NCI-H2227 treated with DMSO at 0.1 percent for 48 hours (cell line): ENCODE results near the gene TRIM24.

ENCODE experiments used
- DNase-seq: peaks from one replicate; lab custom pipeline; 2025; lab: John Stamatoyannopoulos, UW

The TRIM24 gene

DNA sequence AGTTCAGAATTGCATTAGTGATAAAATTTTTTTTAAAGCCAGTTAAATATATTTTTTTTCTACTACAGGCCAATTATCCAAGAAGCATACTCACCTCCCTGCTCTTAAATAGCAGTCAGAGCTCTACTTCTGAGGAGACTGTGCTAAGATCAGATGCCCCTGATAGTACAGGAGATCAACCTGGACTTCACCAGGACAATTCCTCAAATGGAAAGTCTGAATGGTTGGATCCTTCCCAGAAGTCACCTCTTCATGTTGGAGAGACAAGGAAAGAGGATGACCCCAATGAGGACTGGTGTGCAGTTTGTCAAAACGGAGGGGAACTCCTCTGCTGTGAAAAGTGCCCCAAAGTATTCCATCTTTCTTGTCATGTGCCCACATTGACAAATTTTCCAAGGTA is 119.1 kb downstream of the TRIM24 start:
- DNase-seq: no peak

DNA sequence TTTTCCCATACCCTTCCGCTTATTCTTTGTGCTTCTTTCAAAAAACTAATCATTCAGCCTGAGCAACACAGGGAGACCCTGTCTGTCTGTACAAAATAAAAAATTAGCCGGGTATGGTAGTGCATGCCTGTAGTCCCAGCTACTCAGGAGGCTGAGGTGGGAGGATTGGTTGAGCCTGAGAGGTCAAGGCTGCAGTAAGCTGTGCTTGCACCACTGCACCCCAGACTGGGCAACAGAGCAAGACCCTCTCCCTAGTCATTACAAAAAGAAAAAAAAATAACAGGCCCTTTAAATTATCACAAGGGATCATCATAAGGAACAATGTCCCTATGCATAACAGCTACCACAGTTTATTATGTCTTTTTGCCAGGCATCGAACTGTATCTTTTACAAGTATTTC is 119.6 kb downstream of the TRIM24 start:
- DNase-seq: no peak

DNA sequence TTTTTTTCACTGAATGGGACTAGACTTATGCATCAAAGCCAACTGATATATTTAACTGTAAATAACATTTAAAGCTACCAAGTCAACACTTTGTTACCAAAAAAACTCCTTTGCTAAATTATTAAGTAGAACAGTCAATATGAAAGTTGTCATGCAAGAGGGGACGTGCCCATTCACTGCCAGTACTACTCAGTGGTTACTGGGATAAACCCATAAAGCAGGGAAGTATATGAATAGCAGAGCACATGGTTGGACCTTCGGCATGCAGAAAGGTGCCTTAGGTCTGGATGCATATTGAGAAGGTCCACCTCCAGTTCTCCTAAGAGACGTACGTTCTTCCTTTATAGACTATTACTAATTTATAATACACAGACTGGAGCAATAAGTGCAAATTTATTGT is 121.0 kb downstream of the TRIM24 start:
- no peak for DNase-seq

DNA sequence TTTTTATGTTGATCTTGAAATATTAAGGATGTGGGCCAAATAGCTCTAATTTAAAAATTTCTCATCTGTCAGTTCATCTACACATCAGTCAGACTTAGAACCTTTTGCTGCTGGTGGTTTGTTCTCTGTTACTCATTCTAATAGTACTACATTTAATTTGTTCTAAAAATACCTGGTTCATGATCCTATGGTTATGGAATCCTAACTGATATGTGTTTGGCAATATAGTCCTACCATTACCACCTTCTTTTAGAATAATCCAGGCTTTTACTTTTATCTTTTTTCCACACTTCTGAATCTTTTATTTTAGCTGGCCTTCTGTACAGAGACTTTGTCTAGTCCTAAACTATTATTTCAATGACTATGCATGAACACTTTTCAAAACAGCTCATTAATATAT is 124.2 kb downstream of the TRIM24 start:
- DNase-seq: no peak

DNA sequence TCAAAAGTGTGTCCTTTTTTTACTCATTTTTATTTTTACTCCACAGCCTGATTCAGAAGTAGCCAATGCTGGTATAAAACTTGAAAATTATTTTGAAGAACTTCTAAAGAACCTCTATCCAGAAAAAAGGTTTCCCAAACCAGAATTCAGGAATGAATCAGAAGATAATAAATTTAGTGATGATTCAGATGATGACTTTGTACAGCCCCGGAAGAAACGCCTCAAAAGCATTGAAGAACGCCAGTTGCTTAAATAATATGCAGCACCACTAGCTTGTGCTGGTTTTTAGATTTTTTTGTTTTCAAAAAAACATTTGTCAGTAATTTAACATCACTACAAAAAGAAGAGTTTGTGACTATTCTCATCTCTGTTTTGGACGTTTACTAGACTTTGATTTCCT is 124.6 kb downstream of the TRIM24 start:
- DNase-seq: no peak

DNA sequence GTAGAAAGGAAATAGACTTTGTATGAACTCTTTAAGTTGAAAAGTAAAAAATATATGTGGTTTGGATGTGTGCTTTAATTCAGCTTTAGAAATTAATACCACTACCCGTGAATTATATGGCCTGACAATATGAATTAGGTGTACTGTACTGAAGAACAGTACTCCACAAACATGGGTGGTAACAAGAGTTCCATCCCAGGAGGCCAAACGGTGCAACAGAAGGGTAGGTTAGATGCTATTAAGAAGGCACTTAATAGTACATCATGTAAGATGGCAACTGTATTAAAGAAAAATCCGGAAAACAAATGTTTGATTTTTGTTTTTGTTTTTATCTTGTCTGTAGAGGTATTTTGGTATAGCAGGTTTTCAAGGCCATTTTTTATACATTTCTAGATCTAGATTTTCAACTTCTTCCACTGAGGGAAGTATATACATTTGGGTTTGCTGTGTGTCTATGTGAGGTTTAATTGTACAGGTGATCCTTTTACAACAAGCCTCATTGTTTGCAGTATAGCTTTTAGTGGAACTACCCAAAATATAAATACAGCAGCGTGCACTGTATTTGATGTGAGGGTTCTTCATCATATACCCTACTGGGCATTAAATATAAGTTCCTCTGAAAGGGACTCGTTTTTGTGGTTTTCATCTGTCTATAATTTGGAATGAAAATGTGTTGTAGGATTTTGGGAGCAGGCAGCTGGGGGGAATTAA is 125.4 kb downstream of the TRIM24 start:
- no peak for DNase-seq

DNA sequence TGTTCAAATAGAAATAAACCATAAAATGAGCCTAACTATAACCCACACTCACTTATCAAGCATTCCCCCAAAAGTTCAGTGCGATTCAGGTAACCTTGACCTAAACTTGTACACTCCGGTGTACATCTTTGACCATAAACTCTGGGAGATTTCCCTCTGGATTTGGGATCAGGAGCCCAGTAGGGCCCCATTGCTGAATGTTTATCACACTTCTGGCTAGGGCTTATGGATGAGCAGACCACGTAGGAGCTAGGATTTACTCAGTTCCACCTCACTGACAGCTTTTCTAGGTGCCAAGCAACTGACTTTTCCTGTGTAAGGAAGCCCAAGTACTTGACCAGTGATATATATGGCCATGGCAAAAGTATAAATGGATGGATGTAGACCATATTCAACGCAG is 127.4 kb downstream of the TRIM24 start:
- no peak for DNase-seq

DNA sequence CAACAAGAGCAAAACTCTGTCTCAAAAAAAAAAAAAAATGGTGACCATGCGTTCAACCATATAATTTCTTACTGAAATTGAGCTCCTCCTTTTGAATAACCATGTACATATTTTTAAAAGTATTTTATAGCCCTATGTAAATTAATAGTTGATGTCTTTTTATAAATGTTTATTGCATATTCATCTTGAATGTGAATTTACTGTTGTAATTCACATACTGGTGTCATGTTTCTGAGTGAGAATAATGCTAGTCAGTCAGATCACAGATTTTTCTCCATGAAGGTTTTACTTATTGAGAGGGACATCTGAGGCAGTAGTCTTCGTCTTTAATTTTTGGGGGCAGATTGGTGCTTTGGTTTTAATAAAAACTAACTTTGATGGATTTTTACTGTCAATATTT is 128.9 kb downstream of the TRIM24 start:
- no peak for DNase-seq

DNA sequence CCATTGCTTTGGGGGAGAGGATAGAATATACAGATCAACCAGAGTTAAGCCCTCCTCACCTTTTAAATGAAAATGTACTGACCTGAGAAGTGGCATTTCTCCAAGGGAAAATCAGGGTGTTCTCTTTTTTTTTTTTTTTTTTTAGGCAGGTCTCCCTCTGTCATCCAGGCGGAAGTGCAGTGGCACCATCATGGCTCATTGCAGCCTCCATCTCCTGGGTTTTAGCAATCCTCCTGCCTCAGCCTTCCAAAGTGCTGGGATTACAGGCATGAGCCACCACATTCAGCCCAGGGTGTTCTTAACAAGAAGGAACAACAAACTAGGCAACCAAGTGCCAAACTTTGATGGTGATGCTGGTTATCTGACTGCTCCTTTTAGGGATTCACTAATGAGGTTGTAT is 130.1 kb downstream of the TRIM24 start:
- no peak for DNase-seq

DNA sequence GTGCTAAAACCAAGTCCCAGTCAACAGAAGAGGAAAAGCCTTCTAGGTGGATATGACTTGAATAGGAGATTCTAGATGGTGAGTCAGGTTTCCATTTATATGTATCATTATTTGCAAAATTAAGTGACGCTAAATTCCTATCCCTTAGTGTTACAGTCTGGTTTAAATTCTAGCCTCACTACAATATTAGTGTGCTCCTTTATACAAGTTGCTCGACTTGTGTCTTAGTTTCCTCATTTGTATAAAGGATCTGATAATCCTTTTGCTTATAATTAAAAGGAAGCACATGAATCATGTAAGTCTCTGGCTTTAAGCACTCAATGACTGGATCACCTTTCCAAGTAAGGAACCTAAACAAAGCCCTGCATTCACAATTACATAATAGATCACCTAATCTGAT is 135.4 kb downstream of the TRIM24 start:
- no peak for DNase-seq

DNA sequence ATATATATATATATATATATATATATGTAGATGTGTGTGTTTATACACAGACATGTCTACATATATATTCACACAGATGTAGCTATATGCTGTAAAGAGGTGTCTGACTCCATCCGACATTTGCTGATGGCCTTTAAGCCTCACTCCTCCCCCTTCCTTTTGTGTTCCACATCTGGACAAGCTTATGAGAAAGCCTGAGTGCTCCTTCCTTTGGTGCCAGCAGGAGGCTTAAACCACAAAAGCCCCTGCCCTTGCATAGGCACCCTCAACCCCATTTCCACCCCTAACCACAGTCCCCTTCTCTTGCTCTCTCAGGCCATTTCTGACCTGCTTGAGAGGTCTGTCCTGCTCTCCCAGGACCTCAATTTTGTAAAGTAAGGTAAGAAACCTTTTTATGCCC is 142.4 kb downstream of the TRIM24 start:
- no peak for DNase-seq

DNA sequence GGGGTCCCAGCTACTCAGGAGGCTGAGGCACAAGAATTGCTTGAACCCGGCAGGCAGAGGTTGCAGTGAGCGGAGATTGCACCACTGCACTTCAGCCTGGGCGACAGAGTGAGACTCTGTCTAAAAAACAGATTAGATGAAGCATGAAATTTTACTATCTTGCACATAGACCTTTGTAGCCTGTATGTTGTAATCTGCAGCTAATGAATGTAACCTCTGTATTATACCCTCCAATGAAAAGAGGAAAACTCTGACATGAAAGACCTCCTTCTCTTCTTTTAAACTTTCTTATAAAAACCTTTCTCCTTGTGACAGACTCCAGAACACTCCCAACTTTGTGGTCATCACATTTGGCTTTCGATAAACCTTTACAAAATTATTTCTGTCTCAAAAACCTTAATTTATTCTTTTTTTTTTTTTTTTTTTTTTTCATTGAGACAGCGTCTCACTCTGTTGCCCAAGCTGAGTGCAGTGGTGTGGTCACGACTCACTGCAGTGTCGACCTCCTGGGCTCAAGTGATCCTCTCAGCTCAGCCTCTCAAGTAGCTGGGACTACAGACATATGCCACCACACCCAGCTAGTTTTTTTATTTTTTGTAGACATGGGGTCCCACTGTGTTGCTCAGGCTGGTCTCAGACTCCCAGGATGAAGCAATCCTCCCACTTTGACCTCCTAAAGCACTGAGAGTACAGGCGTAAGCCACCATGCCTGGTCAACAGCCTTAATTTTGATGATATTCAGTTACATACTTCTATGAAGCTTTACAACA is 143.7 kb downstream of the TRIM24 start:
- no peak for DNase-seq

DNA sequence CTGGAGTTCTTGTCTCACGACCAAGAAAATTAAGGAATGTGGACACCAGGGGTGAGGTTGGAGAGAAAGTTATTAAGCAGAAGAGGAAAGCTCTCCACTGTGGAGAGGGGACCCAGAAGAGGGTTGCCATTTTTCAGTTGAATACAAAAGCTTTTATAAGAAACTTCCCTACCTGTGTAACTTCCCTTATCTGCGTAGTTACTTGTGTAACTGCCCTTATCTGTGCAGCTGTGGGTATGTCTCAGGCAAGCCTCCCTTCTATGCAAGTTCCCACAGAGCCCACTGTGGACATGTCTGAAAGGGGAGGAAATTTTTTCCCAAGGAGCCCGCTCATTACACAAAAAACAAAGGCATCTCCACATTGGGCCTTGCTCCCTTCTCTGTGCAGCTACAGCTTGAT is 146.2 kb downstream of the TRIM24 start:
- no peak for DNase-seq

DNA sequence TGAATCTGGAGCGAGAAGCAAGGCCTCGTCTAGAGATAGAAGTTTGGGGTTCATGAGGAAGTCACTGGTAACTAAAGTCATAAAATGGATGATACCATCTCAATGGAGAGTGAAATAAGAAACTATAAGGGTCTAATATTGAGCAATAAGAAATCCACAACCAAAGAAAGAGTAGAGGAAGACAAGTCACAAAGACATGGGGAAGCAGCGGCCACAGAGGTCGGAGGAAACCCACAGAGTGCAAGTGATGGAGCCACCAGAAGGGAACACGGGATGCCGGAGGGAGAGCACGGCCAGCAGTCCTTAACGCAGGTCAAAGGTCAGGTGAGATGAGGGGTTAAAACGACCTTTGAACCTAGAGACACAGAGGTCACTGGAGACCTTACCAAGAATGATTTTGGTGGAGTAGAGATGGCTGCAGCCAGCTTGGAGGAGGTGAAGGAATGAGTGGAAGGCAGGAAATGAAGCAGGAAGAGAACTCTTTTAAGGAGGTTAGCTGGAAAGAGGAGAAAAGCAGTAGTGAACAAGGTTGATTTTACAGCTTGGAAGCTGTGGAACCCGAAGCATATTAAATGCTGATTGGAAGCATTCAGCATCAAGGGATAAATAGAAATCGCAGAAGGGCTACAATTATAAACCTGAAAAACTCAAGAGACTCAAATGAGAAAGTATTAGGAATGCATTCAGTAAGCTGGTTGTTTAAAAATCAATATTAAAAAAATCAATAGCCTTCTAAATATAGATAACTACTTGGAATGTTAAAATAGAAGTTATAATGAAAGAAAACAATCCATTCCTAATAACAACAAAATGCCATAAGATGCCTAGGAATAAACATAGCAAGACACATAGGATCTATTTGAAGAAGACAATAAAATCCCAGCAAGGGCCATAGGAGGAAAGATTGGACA is 147.4 kb downstream of the TRIM24 start:
- no peak for DNase-seq

DNA sequence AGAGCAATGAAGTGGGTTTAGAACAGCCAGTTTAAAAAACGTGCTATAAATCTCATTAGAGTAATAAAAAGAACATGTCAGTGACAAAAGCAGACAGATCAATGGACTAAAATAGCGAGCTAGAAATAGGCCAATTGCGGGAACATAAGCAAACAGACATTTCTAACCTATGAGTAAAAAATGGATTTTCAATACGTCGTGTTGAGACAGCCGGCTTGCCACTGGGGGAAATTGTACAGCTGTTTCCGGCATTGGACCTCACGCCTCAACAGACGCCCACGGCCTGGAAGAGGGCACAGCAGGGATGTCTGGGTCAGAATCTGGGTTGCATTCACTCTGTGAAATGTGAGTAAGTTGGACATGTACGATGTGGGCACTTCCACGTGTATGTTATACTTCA is 148.2 kb downstream of the TRIM24 start:
- DNase-seq: no peak

DNA sequence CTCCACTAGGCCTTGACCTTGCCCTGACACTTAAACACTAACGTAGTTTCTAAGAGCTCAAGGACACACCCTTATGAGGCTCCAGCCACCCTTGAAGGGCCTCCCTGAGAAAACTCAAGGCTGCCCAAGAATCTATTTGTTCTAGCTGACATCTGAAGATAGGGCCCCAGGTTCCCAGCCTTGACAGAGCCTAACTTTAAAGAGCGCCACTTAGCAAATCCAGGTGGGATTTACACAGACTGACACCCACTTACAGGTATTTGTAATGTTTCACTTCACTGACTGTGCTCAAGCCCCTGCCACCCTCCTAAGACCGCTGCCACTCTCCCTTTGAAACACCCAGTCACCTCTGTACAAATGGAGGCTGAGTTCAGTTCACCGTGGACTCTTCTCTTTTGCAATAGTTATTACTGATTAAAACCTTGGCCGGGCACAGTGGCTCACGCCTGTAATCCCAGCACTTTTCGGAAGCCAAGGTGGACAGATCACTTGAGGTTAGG is 150.7 kb downstream of the TRIM24 start:
- DNase-seq: no peak

DNA sequence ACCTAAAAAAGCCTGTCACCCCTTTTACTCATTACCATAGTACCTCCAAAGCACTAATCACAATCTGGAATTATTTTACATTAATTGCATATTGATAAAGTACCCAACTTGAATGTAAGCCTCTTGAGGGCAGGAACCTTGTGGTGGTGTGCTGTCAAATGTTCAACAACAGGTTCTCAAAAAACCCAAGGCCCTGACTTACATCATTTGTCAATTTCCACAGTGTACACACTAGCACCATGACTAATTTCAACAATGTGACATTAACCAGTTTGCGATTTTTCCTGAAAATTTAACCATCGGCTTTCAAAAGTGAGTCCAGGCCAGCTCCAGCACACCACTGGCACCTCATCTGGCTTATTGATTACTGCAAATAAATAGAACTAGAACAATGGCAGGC is 153.6 kb downstream of the TRIM24 start:
- no peak for DNase-seq

DNA sequence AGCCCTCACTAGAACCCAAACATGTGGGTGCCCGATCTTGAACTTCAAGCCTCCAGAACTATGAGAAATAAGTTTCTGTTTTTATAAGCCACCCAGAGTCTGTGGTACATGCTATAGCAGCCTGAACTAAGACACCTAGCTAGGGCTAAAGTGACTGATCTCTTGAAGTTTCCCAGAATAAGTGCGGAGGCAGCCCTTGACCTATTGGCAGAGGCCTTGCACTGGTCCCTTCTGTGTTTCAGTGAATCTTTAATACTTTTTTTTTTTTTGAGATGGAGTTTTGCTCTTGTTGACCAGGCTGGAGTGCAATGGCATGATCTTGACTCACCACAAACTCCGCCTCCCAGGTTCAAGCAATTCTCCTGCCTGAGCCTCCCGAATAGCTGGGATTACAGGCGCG is 156.0 kb downstream of the TRIM24 start:
- DNase-seq: no peak

DNA sequence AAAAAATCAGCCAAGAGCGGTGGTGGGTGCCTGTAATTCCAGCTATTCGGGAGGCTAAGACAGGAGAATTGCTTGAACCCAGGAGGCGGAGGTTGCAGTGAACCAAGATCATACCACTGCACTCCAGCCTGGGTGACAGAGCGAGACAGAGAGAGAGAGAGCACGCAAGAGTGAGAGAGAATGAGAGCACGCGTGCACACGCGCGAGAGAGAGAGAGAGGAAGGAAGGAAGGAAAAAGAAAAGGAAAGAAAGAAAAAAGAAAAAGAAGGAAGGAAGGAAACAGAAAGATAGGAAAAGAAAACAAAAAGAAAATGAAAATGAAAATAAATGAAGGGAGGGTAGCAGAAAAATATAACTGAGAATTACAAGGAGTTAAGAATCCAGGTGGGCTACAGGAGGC is 158.4 kb downstream of the TRIM24 start:
- no peak for DNase-seq

DNA sequence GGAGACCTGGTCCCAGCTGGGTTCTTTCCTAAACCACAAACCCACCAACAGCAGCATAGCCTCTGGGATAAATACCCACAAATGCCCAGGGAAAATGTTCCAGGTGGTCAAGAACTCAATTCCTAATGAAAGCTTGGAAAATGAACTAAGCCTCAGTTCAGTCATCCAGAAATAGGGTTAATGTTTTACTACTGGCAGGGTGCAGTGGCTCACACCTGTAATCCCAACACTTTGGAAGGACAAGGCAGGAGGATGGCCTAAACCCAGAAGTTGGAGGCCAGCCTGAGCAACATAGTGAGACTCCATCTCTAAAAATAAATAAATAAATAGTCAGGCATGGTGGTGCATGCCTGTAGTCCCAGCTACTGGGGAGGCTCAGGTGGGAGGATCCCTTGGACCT is 158.9 kb downstream of the TRIM24 start:
- DNase-seq: no peak

DNA sequence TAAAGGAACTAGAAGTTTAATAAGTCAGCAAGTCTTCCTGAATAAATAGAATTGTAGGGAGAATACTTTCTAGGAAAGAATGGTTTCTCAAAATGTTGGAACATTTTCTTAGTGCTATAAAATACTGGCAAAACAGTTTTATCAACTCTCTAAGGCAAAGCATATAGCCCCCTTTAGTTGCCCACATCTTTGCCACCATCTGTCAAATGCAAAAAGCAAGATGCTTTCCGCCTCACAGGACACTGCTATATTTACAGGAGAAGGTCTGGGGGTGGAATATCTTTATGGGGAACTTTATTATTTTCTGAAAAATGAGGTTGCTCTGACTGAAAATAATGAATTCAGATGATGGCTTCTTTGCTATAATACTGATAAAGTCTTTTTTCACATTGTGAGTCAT is 162.8 kb downstream of the TRIM24 start:
- no peak for DNase-seq

DNA sequence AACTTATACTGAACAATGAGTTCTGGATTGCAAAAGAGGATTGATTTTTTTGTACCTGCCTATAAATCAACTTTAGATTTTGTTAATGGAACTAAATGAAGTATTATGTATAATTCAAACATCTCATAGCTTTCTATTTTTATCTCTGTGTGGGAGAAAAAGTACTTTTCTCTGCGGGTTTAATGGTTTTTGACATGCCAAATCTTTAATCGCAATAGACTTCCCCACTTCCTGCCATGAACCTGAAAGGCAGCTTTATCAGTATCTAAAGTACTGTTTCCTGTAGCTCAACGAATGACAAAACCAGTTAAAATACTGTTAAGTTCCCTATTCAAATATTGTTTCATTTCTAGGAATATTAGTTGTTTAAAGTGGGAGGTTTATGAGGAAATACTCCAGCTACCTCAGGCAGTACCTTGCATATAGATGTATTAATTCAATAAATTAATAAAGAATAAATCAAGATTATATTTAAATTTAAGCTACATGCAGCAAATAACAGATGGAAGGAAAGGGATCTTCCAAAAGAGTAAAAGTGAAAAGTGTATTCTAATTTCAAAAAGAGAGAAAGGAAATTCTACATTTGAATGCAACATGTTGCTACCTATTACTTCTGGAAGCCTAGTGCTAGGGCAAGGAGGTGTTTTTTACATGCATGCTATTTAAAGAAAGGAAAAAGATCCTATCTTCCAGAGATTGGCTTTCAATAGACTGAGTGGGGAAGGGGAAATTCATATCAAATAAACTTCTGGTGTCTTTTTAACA is 165.2 kb downstream of the TRIM24 start:
- no peak for DNase-seq
